CD4-positive, alpha-beta T cell (primary cell): Measurements from ENCODE around the gene BANF1. TPM values are rescaled to one million over a fixed set of nuclear protein-coding genes. Genes with fewer than 3 reads are reported as not detected.

Experiments used
- ATAC-seq: fragments of 200-7000 bp; cut with Tn5 transposase; one replicate; pipeline ENCODE4 v1.10.0; 2022; ENCODE audit warnings: mild to moderate bottlenecking; ENCODE audit not compliant: poor library complexity
- CTCF ChIA-PET: fragments of 350-600 bp; sonication (Branson Sonifier 250); formaldehyde crosslinking; loops from one replicate; lab custom pipeline; 2021; ENCODE audit warnings: antibody characterized with exemption, inconsistent platforms; lab: Charles Lee
- POLR2A ChIA-PET: fragments of 350-600 bp; sonication (Branson Sonifier 250); formaldehyde crosslinking; loops from one replicate; lab custom pipeline; 2021; ENCODE audit warnings: antibody characterized with exemption, inconsistent platforms; lab: Charles Lee
- DNase-seq, 14 experiments: peaks; one replicate each; pipeline ENCODE4 v3.0.0-alpha.2; 2013 to 2020; ENCODE audit warnings: mixed read lengths in 2 of 14
- H3K27ac ChIP-seq, 2 donors: one replicate each; pipeline versions ENCODE4 v1.5.1 to v1.7.0; 2013; ENCODE audit warnings: low read length in 2 of 2, low read depth in 1 of 2, mild to moderate bottlenecking in 1 of 2
- H3K27me3 ChIP-seq, 2 experiments: 1 replicate in 1 of 2; 2 replicates in 1 of 2; pipeline versions ENCODE4 v1.6.1 to v1.7.0; 2013; ENCODE audit warnings: low read length in 2 of 2, control low read depth in 1 of 2, mild to moderate bottlenecking in 1 of 2, moderate library complexity in 1 of 2; ENCODE audit not compliant: insufficient read depth in 2 of 2, control insufficient read depth in 1 of 2
- H3K36me3 ChIP-seq: one replicate; pipeline ENCODE4 v1.6.1; 2013; ENCODE audit warnings: low read length, control low read depth; ENCODE audit not compliant: insufficient read depth
- H3K4me1 ChIP-seq: one replicate; pipeline ENCODE4 v1.6.1; 2013; ENCODE audit warnings: low read length, control low read depth; ENCODE audit not compliant: insufficient read depth
- H3K4me3 ChIP-seq: one replicate; pipeline ENCODE4 v1.5.1; 2013; ENCODE audit warnings: mild to moderate bottlenecking, low read length, moderate library complexity
- H3K9me3 ChIP-seq, 2 experiments: 1 replicate in 1 of 2; 2 replicates in 1 of 2; pipeline versions ENCODE4 v1.6.1 to v1.7.0; 2013; ENCODE audit warnings: low read length in 2 of 2, mild to moderate bottlenecking in 2 of 2, control low read depth in 1 of 2, moderate library complexity in 1 of 2; ENCODE audit not compliant: control insufficient read depth in 1 of 2, insufficient read depth in 1 of 2
- H3K27ac Mint-ChIP-seq: one replicate; pipeline ENCODE4 v1.8.0; 2020; ENCODE audit warnings: mixed read lengths
- H3K27me3 Mint-ChIP-seq: one replicate; pipeline ENCODE4 v1.8.0; 2021; ENCODE audit warnings: mixed read lengths
- H3K36me3 Mint-ChIP-seq: one replicate; pipeline ENCODE4 v1.8.0; 2021; ENCODE audit warnings: low read depth, mixed read lengths
- H3K4me1 Mint-ChIP-seq: one replicate; pipeline ENCODE4 v1.8.0; 2021; ENCODE audit warnings: low read depth, mixed read lengths
- H3K4me3 Mint-ChIP-seq: one replicate; pipeline ENCODE4 v1.8.0; 2020; ENCODE audit warnings: mild to moderate bottlenecking, mixed read lengths
- H3K9me3 Mint-ChIP-seq: one replicate; pipeline ENCODE4 v1.8.0; 2020; ENCODE audit warnings: mixed read lengths
- CTCF ChIP-seq: fragments of 200-600 bp; IDR thresholded peaks from one replicate; pipeline ENCODE4 v1.8.0; 2022; ENCODE audit warnings: antibody characterized with exemption, mild to moderate bottlenecking
- intact Hi-C, 2 experiments: fragments of 100-400 bp; cut with DNase I in 1 of 2; cut with micrococcal nuclease in 1 of 2; formaldehyde crosslinking; loops; one replicate each; pipeline versions ENCODE4 v1.15.1 to v1.9.0; 2023 to 2025; cut with DNase I, micrococcal nuclease
- total RNA-seq, 174 experiments: library from RNA in 2 of 174; stranded (reverse) in 2 of 174; gene quantifications; one replicate each; pipeline ENCODE4 v1.2.3 and lab custom pipeline; 2021 to 2026

BANF1 gene
- total RNA-seq, 2 experiments from 2014 or later: 21.3 to 22.3 TPM

DNA sequence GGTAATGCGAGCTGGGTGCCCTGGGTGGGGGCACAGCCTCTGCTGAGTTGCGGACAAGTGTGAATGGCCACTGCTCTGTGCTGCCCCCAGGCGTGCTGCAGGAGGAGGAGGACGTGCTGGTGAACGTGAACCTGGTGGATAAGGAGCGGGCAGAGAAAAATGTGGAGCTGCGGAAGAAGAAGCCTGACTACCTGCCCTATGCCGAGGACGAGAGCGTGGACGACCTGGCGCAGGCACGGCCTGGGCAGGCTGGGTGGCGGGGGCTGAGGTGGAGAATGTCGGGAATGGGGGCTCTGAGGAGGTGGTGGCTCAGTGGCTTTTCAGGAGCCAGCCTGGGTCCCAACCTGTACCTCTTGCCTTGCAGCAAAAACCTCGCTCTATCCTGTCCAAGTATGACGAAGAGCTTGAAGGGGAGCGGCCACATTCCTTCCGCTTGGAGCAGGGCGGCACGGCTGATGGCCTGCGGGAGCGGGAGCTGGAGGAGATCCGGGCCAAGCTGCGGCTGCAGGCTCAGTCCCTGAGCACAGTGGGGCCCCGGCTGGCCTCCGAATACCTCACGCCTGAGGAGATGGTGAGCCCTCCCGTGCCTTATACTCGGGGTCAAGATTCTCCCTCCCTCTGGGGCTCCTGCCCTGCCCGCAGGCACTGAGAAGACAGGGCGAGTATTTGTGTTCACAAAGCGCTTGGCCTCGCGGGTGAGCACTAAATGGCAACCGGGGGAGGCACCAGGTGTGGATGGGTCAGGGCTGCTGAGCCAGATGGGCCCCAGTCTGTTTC is 36.1 kb upstream of the BANF1 start:
- Histone ChIP-seq H3K4me3 (no peak overlapping the region), H3K27ac (no peak overlapping the region), H3K4me1 (peaks cover 25% of the 10 kb centered on the region), H3K27me3 (no peaks in the 10 kb centered on the region), H3K36me3 (peaks cover 70% of the 10 kb centered on the region), H3K9me3 (no peaks in the 10 kb centered on the region)
- TF ChIP-seq CTCF: no peak
- intact Hi-C loops: no loop called here
- Mint-ChIP-seq H3K27ac (no peak overlapping the region), H3K27me3 (no peaks in the 10 kb centered on the region), H3K9me3 (no peaks in the 10 kb centered on the region), H3K36me3 (peaks cover 93% of the 10 kb centered on the region), H3K4me3 (no peak overlapping the region), H3K4me1 (peaks cover 31% of the 10 kb centered on the region)
- ATAC-seq (no peak), DNase-seq (no peak)
- ChIA-PET POLR2A (no interaction called here), CTCF (interaction anchor here (1.5 kb wide), 1 partner anchor 82 kb away, joined by 4 read pairs; no protein-coding TSS in a partner anchor)

DNA sequence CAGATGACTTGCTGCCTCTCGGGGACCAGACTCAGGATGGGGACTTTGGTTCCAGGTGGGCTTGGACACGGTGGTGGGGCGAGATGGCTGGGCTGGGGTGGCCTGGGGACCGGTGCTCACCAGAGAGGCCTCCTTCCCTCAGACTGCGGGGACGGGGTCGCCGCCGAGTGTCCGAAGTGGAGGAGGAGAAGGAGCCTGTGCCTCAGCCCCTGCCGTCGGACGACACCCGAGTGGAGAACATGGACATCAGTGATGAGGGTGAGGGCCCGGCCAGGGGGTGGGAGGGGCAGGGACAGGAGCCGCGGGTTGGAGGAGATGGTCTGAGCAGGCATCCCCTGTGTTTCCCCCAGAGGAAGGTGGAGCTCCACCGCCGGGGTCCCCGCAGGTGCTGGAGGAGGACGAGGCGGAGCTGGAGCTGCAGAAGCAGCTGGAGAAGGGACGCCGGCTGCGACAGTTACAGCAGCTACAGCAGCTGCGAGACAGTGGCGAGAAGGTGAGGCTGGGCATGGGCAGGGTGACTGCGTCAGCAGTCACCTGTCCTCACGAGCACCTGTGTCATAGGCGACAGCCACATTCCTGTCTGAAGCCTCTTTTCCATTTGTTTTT is 34.9 kb upstream of the BANF1 start:
- Mint-ChIP-seq H3K36me3 (peaks cover 92% of the 10 kb centered on the region), H3K27me3 (no peaks in the 10 kb centered on the region), H3K27ac (no peak overlapping the region), H3K9me3 (no peaks in the 10 kb centered on the region), H3K4me3 (no peak overlapping the region), H3K4me1 (peaks cover 21% of the 10 kb centered on the region)
- no peak for ATAC-seq
- no peak for DNase-seq
- CTCF ChIA-PET: interaction anchor here (0.7 kb wide), 1 partner anchor 106 kb away, joined by 4 read pairs; no protein-coding TSS in a partner anchor
- Histone ChIP-seq H3K9me3 (no peaks in the 10 kb centered on the region), H3K27me3 (no peaks in the 10 kb centered on the region), H3K36me3 (peaks cover 78% of the 10 kb centered on the region), H3K4me1 (peaks cover 20% of the 10 kb centered on the region), H3K4me3 (no peak overlapping the region), H3K27ac (no peak overlapping the region)
- no peak for TF ChIP-seq CTCF
- POLR2A ChIA-PET: no interaction called here
- intact Hi-C loops: no loop called here

DNA sequence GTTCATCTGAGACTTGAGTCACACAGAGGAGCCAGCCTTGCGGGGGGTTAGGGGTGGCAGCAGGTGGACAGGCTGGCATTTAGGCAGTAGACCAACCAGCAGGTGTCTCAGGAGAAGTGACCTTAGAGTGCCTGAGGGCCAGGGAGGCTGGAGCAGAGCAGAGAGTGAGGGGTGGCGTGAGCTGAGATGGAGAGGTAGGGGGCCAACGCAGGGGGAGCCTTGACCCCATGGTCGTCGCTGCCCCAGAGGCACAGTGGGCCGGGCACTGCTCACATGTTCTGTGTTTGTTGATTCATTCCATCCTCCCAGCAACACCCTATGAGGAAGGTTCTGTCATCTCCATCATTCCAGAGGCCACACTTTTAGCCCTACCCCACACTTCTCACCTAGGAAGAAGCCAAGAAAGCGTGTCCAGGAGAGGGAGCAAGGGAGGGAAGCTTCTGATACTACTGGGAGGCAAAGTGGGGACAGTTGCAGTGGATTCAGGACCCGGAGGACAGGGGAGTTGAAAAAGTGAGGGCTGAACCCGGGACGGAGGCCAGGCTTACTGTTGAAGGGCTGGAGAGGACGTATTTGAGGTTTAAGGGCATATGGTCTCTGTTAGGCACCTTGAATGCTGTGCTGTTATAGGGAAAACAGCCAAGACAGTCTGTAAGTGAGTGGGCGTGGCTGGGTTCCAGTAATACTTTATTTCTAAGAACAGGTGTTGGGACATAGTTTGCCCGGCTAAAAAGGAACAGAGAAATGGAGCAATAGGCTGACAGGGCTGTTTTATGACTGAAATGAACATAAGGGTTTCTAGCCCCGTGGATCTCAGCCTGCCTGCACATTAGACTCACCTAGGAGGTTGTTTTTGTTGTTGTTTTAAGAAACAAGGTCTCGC is 33.5 kb upstream of the BANF1 start:
- intact Hi-C loops: no loop called here
- Mint-ChIP-seq H3K27ac (no peak overlapping the region), H3K27me3 (no peaks in the 10 kb centered on the region), H3K4me1 (peaks cover 9% of the 10 kb centered on the region), H3K4me3 (no peak overlapping the region), H3K36me3 (peaks cover 91% of the 10 kb centered on the region), H3K9me3 (no peaks in the 10 kb centered on the region)
- POLR2A ChIA-PET: no interaction called here
- DNase-seq: no peak
- Histone ChIP-seq H3K9me3 (no peaks in the 10 kb centered on the region), H3K27ac (no peak overlapping the region), H3K4me3 (no peak overlapping the region), H3K27me3 (no peaks in the 10 kb centered on the region), H3K4me1 (peaks cover 5% of the 10 kb centered on the region), H3K36me3 (peaks cover 85% of the 10 kb centered on the region)
- TF ChIP-seq CTCF: no peak
- CTCF ChIA-PET: no interaction called here
- no peak for ATAC-seq
